Trophoblast cell (in vitro differentiated cells and primary cell): ENCODE results near the gene AUTS2.

ENCODE experiments used
- DNase-seq, 2 donors: peaks; one replicate each; pipeline ENCODE4 v3.0.0-alpha.2; 2016
- H2AFZ ChIP-seq: 2 replicates; pipeline ENCODE4 v1.6.1; 2013; ENCODE audit warnings: low read length, moderate library complexity, mild to moderate bottlenecking; ENCODE audit not compliant: insufficient read depth, poor library complexity
- H2AK5ac ChIP-seq: 2 replicates; pipeline ENCODE4 v1.6.1; 2013; ENCODE audit warnings: mild to moderate bottlenecking, low read length
- H2BK120ac ChIP-seq: 2 replicates; pipeline ENCODE4 v1.6.1; 2013; ENCODE audit warnings: low read length, mild to moderate bottlenecking, moderate library complexity; ENCODE audit not compliant: insufficient read depth, poor library complexity
- H2BK12ac ChIP-seq: 2 replicates; pipeline ENCODE4 v1.6.1; 2013; ENCODE audit warnings: mild to moderate bottlenecking, low read length, moderate library complexity
- H2BK5ac ChIP-seq: 2 replicates; pipeline ENCODE4 v1.6.1; 2013; ENCODE audit warnings: low read length, low read depth, moderate library complexity, mild to moderate bottlenecking; ENCODE audit not compliant: poor library complexity
- H3K14ac ChIP-seq: 2 replicates; pipeline ENCODE4 v1.6.1; 2013; ENCODE audit warnings: mild to moderate bottlenecking, low read length
- H3K18ac ChIP-seq: 2 replicates; pipeline ENCODE4 v1.6.1; 2013; ENCODE audit warnings: mild to moderate bottlenecking, low read length
- H3K23ac ChIP-seq: 2 replicates; pipeline ENCODE4 v1.6.1; 2013; ENCODE audit warnings: low read length
- H3K27ac ChIP-seq: 2 replicates; pipeline ENCODE4 v1.5.1; 2013; ENCODE audit warnings: low read depth, mild to moderate bottlenecking, inconsistent platforms, low read length, moderate library complexity
- H3K27me3 ChIP-seq: 2 replicates; pipeline ENCODE4 v1.6.1; 2013; ENCODE audit warnings: inconsistent platforms, mild to moderate bottlenecking, low read length, moderate library complexity; ENCODE audit not compliant: insufficient read depth
- H3K36me3 ChIP-seq, 2 experiments: 1 replicate in 1 of 2; 2 replicates in 1 of 2; pipeline ENCODE4 v1.6.1; 2013; ENCODE audit warnings: low read length in 2 of 2, mild to moderate bottlenecking in 2 of 2, moderate library complexity in 1 of 2; ENCODE audit not compliant: insufficient read depth in 2 of 2, control insufficient read depth in 1 of 2
- H3K4ac ChIP-seq: 2 replicates; pipeline ENCODE4 v1.6.1; 2013; ENCODE audit warnings: low read depth, mild to moderate bottlenecking, low read length, moderate library complexity
- H3K4me1 ChIP-seq, 2 experiments: 1 replicate in 1 of 2; 2 replicates in 1 of 2; pipeline ENCODE4 v1.6.1; 2013; ENCODE audit warnings: low read length in 2 of 2, mild to moderate bottlenecking in 2 of 2, moderate library complexity in 1 of 2; ENCODE audit not compliant: insufficient read depth in 2 of 2, control insufficient read depth in 1 of 2
- H3K4me2 ChIP-seq: 2 replicates; pipeline ENCODE4 v1.6.1; 2013; ENCODE audit warnings: inconsistent platforms, mild to moderate bottlenecking, low read length, moderate library complexity
- H3K4me3 ChIP-seq: 2 replicates; pipeline ENCODE4 v1.5.1; 2013; ENCODE audit warnings: mild to moderate bottlenecking, low read depth, low read length, inconsistent platforms
- H3K79me1 ChIP-seq: one replicate; pipeline ENCODE4 v1.6.1; 2013; ENCODE audit warnings: low read length
- H3K79me2 ChIP-seq: 2 replicates; pipeline ENCODE4 v1.6.1; 2013; ENCODE audit warnings: low read length, mild to moderate bottlenecking; ENCODE audit not compliant: control insufficient read depth, insufficient read depth, poor library complexity
- H3K9ac ChIP-seq: 2 replicates; pipeline ENCODE4 v1.6.1; 2013; ENCODE audit warnings: mild to moderate bottlenecking, low read length
- H3K9me3 ChIP-seq: 2 replicates; pipeline ENCODE4 v1.6.1; 2013; ENCODE audit warnings: low read depth, mild to moderate bottlenecking, control low read depth, inconsistent platforms, low read length; ENCODE audit not compliant: insufficient read depth
- H4K12ac ChIP-seq: 2 replicates; pipeline ENCODE4 v1.6.1; 2013; ENCODE audit warnings: low read depth, mild to moderate bottlenecking, low read length, moderate library complexity
- H4K8ac ChIP-seq: 2 replicates; pipeline ENCODE4 v1.6.1; 2013; ENCODE audit warnings: low read depth, mild to moderate bottlenecking, low read length, moderate library complexity
- H4K91ac ChIP-seq: one replicate; pipeline ENCODE4 v1.6.1; 2013; ENCODE audit warnings: low read depth, mild to moderate bottlenecking, low read length, moderate library complexity
- WGBS: extraction: QIAGEN DNeasy Blood & Tissue Kit; methylation state at CpG from one replicate; pipeline ENCODE4 v1.1.7; 2013; ENCODE audit warnings: missing lambda C conversion rate; ENCODE audit not compliant: insufficient read length, insufficient coverage; ENCODE audit errors: extremely low coverage; 5-methylcytosine and 5-hydroxymethylcytosine counted together

Gene AUTS2

DNA sequence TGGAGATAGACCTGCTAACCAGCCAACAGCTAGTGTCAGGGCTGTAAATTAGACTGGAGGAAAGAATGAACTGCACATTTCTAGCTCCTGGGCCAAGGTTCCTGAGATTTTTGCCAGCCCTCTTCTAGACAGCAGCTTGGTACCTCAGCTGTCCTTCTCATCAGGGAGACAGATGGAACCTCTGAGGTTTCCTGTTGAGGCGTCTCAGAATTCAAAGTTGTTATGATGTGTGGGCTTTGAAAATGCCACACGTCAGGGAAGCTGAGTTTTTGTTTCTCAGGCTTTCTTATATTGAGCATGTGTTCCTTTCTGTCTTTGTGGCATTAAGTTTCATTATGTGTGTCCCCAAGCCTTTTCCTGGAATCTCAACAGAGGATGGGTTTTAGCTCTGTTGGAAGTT lies 736.6 kb downstream of the AUTS2 start:
- H2BK12ac ChIP-seq = no peak overlapping the region
- H4K91ac ChIP-seq = no peak overlapping the region
- H3K27ac ChIP-seq = no peak overlapping the region
- DNase-seq = no peak
- H3K9me3 ChIP-seq = no peaks in the 10 kb centered on the region
- H3K4me3 ChIP-seq = no peak overlapping the region
- H2BK120ac ChIP-seq = no peak overlapping the region
- no peaks in the 10 kb centered on the region for H3K79me1 ChIP-seq
- H4K8ac ChIP-seq = no peak overlapping the region
- WGBS = no CpG with 5 or more reads among the region's 2 CpGs
- no peaks in the 10 kb centered on the region for H3K36me3 ChIP-seq
- no peak overlapping the region for H2BK5ac ChIP-seq
- H3K79me2 ChIP-seq = no peaks in the 10 kb centered on the region
- no peak overlapping the region for H3K4ac ChIP-seq
- no peak overlapping the region for H3K9ac ChIP-seq
- H3K23ac ChIP-seq = no peak overlapping the region
- H3K4me1 ChIP-seq = no peaks in the 10 kb centered on the region
- no peak overlapping the region for H4K12ac ChIP-seq
- H2AK5ac ChIP-seq = no peak overlapping the region
- no peak overlapping the region for H3K14ac ChIP-seq
- H2AFZ ChIP-seq = no peak overlapping the region
- H3K18ac ChIP-seq = no peak overlapping the region
- H3K4me2 ChIP-seq = no peak overlapping the region
- no peaks in the 10 kb centered on the region for H3K27me3 ChIP-seq

DNA sequence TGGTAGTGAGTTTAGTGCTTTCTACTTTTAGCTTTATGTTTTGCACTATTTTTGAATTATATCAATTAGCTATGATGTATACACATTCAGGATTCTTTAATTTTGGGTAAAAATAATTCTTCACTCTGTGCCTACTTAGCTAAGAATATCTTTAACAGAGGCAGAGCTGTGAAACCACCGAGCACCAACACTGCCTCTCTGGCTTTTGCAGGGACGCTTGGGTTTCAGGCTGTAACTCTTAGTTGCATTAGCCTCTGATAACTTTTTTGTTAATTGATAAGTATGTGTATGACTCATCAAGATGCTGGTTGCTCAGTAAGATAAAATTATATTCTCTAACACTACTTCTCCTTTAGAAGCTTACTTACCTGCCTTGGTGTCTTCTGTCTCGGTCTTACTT lies 738.3 kb downstream of the AUTS2 start:
- no peak overlapping the region for H4K8ac ChIP-seq
- no peaks in the 10 kb centered on the region for H3K36me3 ChIP-seq
- H2BK5ac ChIP-seq = no peak overlapping the region
- no peak for DNase-seq
- H3K9ac ChIP-seq = no peak overlapping the region
- no peak overlapping the region for H2AFZ ChIP-seq
- no peak overlapping the region for H3K4me3 ChIP-seq
- no peak overlapping the region for H3K4me2 ChIP-seq
- no peak overlapping the region for H3K4ac ChIP-seq
- no peaks in the 10 kb centered on the region for H3K27me3 ChIP-seq
- no peak overlapping the region for H3K27ac ChIP-seq
- H4K12ac ChIP-seq = no peak overlapping the region
- no peak overlapping the region for H2AK5ac ChIP-seq
- H2BK120ac ChIP-seq = no peak overlapping the region
- no peaks in the 10 kb centered on the region for H3K79me2 ChIP-seq
- no CpG with 5 or more reads among the region's 3 CpGs for WGBS
- no peak overlapping the region for H2BK12ac ChIP-seq
- H3K4me1 ChIP-seq = no peaks in the 10 kb centered on the region
- no peak overlapping the region for H4K91ac ChIP-seq
- no peaks in the 10 kb centered on the region for H3K9me3 ChIP-seq
- no peaks in the 10 kb centered on the region for H3K79me1 ChIP-seq
- no peak overlapping the region for H3K18ac ChIP-seq
- no peak overlapping the region for H3K14ac ChIP-seq
- no peak overlapping the region for H3K23ac ChIP-seq

GRCh38 chr7:70338015-70338414 lies 739.7 kb downstream of the AUTS2 start:
- Histone ChIP-seq H2BK5ac (no peak overlapping the region), H2BK120ac (no peak overlapping the region), H3K9ac (no peak overlapping the region), H3K36me3 (no peaks in the 10 kb centered on the region), H3K27ac (no peak overlapping the region), H3K4me1 (no peaks in the 10 kb centered on the region), H2BK12ac (no peak overlapping the region), H3K4me3 (no peak overlapping the region), H3K23ac (no peak overlapping the region), H3K4ac (no peak overlapping the region), H3K27me3 (no peaks in the 10 kb centered on the region), H4K12ac (no peak overlapping the region), H3K9me3 (no peaks in the 10 kb centered on the region), H4K8ac (no peak overlapping the region), H4K91ac (no peak overlapping the region), H3K79me1 (no peaks in the 10 kb centered on the region), H2AK5ac (no peak overlapping the region), H2AFZ (no peak overlapping the region), H3K79me2 (no peaks in the 10 kb centered on the region), H3K14ac (no peak overlapping the region), H3K4me2 (no peak overlapping the region), H3K18ac (no peak overlapping the region)
- WGBS = no CpG with 5 or more reads among the region's 1 CpG
- DNase-seq = no peak

DNA sequence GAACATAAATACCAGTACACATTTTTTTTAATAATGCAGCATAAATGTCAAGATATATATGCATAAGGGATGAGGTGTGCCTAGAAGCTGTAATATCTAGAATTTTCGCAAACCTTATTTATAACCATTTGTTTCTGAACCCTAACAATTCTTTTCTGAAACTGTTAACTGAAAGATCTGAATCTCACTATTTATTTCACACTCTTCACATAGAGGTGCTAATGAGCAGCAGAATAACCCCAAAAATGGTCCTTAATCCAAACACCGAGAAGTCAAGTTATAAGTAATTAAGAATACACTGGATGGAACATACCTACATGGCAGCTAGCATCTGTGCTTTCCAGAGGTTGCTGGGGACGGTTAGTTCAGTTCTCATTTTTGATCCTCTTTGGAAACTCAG lies 742.0 kb downstream of the AUTS2 start:
- Histone ChIP-seq H3K4me3 (no peak overlapping the region), H3K14ac (no peak overlapping the region)
- no CpG with 5 or more reads among the region's 3 CpGs for WGBS

More for the DNA sequence above, 742.0 kb downstream of the AUTS2 start:
- no peak overlapping the region for H4K8ac ChIP-seq
- H3K18ac ChIP-seq = no peak overlapping the region
- no peak overlapping the region for H2AFZ ChIP-seq
- no peaks in the 10 kb centered on the region for H3K9me3 ChIP-seq
- H3K4ac ChIP-seq = no peak overlapping the region
- H3K79me1 ChIP-seq = no peaks in the 10 kb centered on the region
- no peak overlapping the region for H2AK5ac ChIP-seq
- H3K27me3 ChIP-seq = no peaks in the 10 kb centered on the region
- DNase-seq = no peak
- H3K36me3 ChIP-seq = no peaks in the 10 kb centered on the region
- H2BK120ac ChIP-seq = no peak overlapping the region
- H3K23ac ChIP-seq = no peak overlapping the region
- H2BK5ac ChIP-seq = no peak overlapping the region
- H2BK12ac ChIP-seq = no peak overlapping the region
- H4K12ac ChIP-seq = no peak overlapping the region
- H3K4me1 ChIP-seq = no peaks in the 10 kb centered on the region
- no peak overlapping the region for H3K27ac ChIP-seq
- no peaks in the 10 kb centered on the region for H3K79me2 ChIP-seq
- no peak overlapping the region for H4K91ac ChIP-seq
- H3K9ac ChIP-seq = no peak overlapping the region
- no peak overlapping the region for H3K4me2 ChIP-seq
